HepG2 (cell line): ENCODE data around the gene GALNTL6. TPM values are rescaled to one million over a fixed set of nuclear protein-coding genes. Genes with fewer than 3 reads are reported as not detected.

Source experiments
- ATAC-seq: fragments of 200-7000 bp; cut with Tn5 transposase; 3 replicates; pipeline ENCODE4 v1.9.1; 2020; ENCODE audit warnings: mild to moderate bottlenecking, moderate library complexity
- BruUV-seq: library from RNA; stranded (reverse); fragments of 400-500 nt; replicated peaks from 2 replicates; lab custom pipeline; 2021; lab: Mats Ljungman, UMichigan
- CTCF ChIA-PET: fragments of 300-600 bp; formaldehyde crosslinking; extraction: SDS; loops from one replicate; lab custom pipeline; 2021; ENCODE audit warnings: low total read pairs, inconsistent platforms, low intra/inter-chr PET ratio; lab: Yijun Ruan, JAX
- POLR2A ChIA-PET: fragments of 350-600 bp; sonication (Branson Sonifier 250); formaldehyde crosslinking; loops from one replicate; lab custom pipeline; 2020; ENCODE audit warnings: antibody characterized with exemption, inconsistent platforms; lab: Yijun Ruan, JAX
- DNase-seq: peaks from one replicate; pipeline ENCODE4 v3.0.0-alpha.2; 2015; ENCODE audit warnings: low spot score
- FAIRE-seq: peaks from 3 replicates; lab custom pipeline; 2011; peaks lifted over from hg19 to GRCh38; lab: Jason Lieb, UNC
- H2AFZ ChIP-seq: one replicate; pipeline ENCODE4 v1.6.1; 2011; ENCODE audit warnings: low read length, inconsistent platforms
- H3K27ac ChIP-seq: fragments of 300-600 bp; 3 replicates; pipeline ENCODE4 v1.8.0; 2011; ENCODE audit warnings: mixed run types, mild to moderate bottlenecking, mixed read lengths, low read length, inconsistent platforms; ENCODE audit not compliant: insufficient read depth; ENCODE audit errors: extremely low read length
- H3K27me3 ChIP-seq, 2 experiments: fragments of 200-600 bp in 1 of 2; 2 replicates in 1 of 2; 3 replicates in 1 of 2; pipeline versions ENCODE4 v1.6.0 to v1.8.0; 2011; ENCODE audit warnings: low read length in 2 of 2, mild to moderate bottlenecking in 2 of 2, moderate library complexity in 2 of 2, inconsistent platforms in 1 of 2; ENCODE audit not compliant: insufficient read depth in 2 of 2, control insufficient read depth in 1 of 2
- H3K36me3 ChIP-seq, 2 experiments: fragments of 200-600 bp in 1 of 2; replicated peaks in 1 of 2; 2 replicates in 1 of 2; 3 replicates in 1 of 2; pipeline versions ENCODE4 v1.5.1 to v1.8.0; 2011; ENCODE audit warnings: low read length in 2 of 2, inconsistent platforms in 1 of 2; ENCODE audit not compliant: insufficient read depth in 2 of 2, control insufficient read depth in 1 of 2
- H3K4me1 ChIP-seq: 2 replicates; pipeline ENCODE4 v1.5.1; 2012; ENCODE audit warnings: low read length, inconsistent platforms; ENCODE audit not compliant: insufficient read depth
- H3K4me2 ChIP-seq: 2 replicates; pipeline ENCODE4 v1.6.0; 2011; ENCODE audit warnings: low read depth, low read length, inconsistent platforms
- H3K4me3 ChIP-seq, 3 experiments: fragments of 200-600 bp in 1 of 3; sonication (generic), shearing (Covaris generic) in 1 of 3; replicated peaks in 1 of 3; 2 replicates each; pipeline ENCODE4 v1.5.1; 2011 to 2016; ENCODE audit warnings: low read length in 3 of 3, inconsistent platforms in 2 of 3, low read depth in 2 of 3, mild to moderate bottlenecking in 2 of 3, control low read depth in 1 of 3, mixed read lengths in 1 of 3; ENCODE audit not compliant: insufficient read depth in 1 of 3
- H3K79me2 ChIP-seq: one replicate; pipeline ENCODE4 v1.6.1; 2011; ENCODE audit warnings: low read length, inconsistent platforms; ENCODE audit not compliant: insufficient read depth
- H3K9ac ChIP-seq: 2 replicates; pipeline ENCODE4 v1.6.0; 2011; ENCODE audit warnings: mild to moderate bottlenecking, low read depth, low read length, inconsistent platforms; ENCODE audit not compliant: insufficient read depth
- H3K9me3 ChIP-seq: 2 replicates; pipeline ENCODE4 v1.5.1; 2012; ENCODE audit warnings: mild to moderate bottlenecking, low read length
- H4K20me1 ChIP-seq: 2 replicates; pipeline ENCODE4 v1.6.0; 2011; ENCODE audit warnings: inconsistent platforms, mild to moderate bottlenecking, low read length, moderate library complexity; ENCODE audit not compliant: insufficient read depth
- GLI4 ChIP-seq: sonication (generic); formaldehyde crosslinking; IDR thresholded peaks from 2 replicates; pipeline ENCODE4 v1.5.1; 2020; ENCODE audit warnings: missing genetic modification reagents, mild to moderate bottlenecking, moderate library complexity, borderline replicate concordance
- KDM5B ChIP-seq: sonication (generic); formaldehyde crosslinking; IDR thresholded peaks from 2 replicates; pipeline ENCODE4 v1.4.0; 2020; ENCODE audit warnings: missing genetic modification reagents, mild to moderate bottlenecking, borderline replicate concordance
- LBX2 ChIP-seq: sonication (generic); formaldehyde crosslinking; IDR thresholded peaks from 2 replicates; pipeline ENCODE4 v1.5.0; 2020; ENCODE audit warnings: missing genetic modification reagents, mild to moderate bottlenecking, borderline replicate concordance
- ZNF136 ChIP-seq: sonication (generic); formaldehyde crosslinking; IDR thresholded peaks from 2 replicates; pipeline ENCODE4 v1.8.1; 2022; ENCODE audit warnings: low read depth, mild to moderate bottlenecking, moderate library complexity, missing genetic modification reagents
- ZNF414 ChIP-seq: sonication (generic); formaldehyde crosslinking; IDR thresholded peaks from 2 replicates; pipeline ENCODE4 v1.5.0; 2020; ENCODE audit warnings: missing genetic modification reagents
- WGBS: methylation state at CpG from one replicate; pipeline ENCODE4 v1.1.6; 2017; ENCODE audit warnings: low lambda C conversion rate; 5-methylcytosine and 5-hydroxymethylcytosine counted together
- in situ Hi-C: cut with HindIII; loops from 2 replicates; pipeline ENCODE4 v1.10.0; 2017; ENCODE audit warnings: low pct_unique_long_range_greater_than_20kb; ENCODE audit not compliant: extremely low pct_ligation_motif_present
- intact Hi-C: fragments of 100-400 bp; cut with micrococcal nuclease; formaldehyde crosslinking; loops from one replicate; pipeline ENCODE4 v1.10.0; 2022; ENCODE audit not compliant: unreplicated experiment
- polyA plus RNA-seq, 8 experiments: library from polyadenylated mRNA; depleted of rRNA in 3 of 8; stranded (reverse) in 7 of 8; unstranded in 1 of 8; fragments of >200 nt; fragmentation: Illumina TruSeq in 4 of 8; extraction: Trizol in 4 of 8; gene quantifications; 2 replicates each; pipeline versions ENCODE4 v1.2.1 to v1.2.3, GENCODE V29; 2011 to 2016; ENCODE audit warnings: low read depth in 4 of 8, missing spikeins in 1 of 8, mixed read lengths in 1 of 8; ENCODE audit not compliant: insufficient read depth in 1 of 8
- total RNA-seq, 5 experiments: library from RNA; depleted of rRNA; stranded (reverse); fragments of >200 nt; fragmentation: Illumina TruSeq; extraction: Trizol; gene quantifications; 2 replicates each; pipeline ENCODE4 v1.2.3, GENCODE V29; 2016; ENCODE audit warnings: low read depth in 1 of 5
- TF ChIP-seq, protein P1 (sequence below): IDR thresholded peaks from 2 replicates; pipeline ENCODE4 v1.6.1; 2016; ENCODE audit warnings: mild to moderate bottlenecking

GALNTL6 gene
- total and polyA plus RNA-seq, 2 of the 13 experiments (the other 11 are each of a cell fraction or from before 2014, with no cell fraction given): not detected

DNA sequence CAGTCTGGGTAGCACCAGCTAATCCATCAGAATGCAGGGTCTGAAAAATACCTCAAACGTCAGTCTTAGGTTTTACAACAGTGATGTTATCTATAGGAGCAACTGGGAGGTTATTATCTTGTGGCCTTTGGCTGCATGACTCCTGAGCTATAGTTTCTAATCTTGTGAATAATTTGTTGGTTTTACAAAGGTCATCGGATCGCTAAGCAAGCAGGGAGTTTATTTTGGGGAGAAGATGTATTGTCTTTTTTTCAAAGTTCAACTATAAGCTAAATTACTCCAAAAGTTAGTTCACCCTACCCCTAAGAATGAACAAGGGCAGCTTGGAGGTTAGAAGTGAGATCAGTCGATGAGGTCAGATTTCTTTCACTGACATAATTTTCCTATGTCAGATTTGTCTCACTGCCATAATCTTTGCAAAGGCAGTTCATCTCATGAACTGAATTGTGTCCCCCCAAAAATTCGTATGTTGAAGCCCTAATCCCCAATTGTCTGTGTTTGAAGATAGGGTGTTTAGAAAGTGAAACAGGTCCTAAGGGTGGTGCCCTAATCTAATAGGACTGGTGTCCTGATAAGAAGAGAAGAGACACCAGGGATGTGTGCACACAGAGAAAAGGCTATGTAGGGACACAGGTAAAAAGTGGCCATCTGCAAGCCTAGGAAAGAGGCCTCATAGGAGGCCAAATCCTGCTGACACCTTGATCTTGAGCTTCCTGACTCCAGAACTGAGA lies 1179.6 kb downstream of the GALNTL6 start:
- ATAC-seq: no peak
- H3K9ac ChIP-seq: no peak overlapping the region
- H3K4me2 ChIP-seq: no peak overlapping the region
- 0 out of 2 replicates have a peak, but pooled peaks cover 7% of the 10 kb centered on the region for H3K9me3 ChIP-seq
- no peak for FAIRE-seq
- POLR2A ChIA-PET: no interaction called here
- H3K36me3 ChIP-seq: no peaks in the 10 kb centered on the region
- CTCF ChIA-PET: no interaction called here
- H3K4me1 ChIP-seq: 0 out of 2 replicates have a peak, but pooled peaks cover 8% of the 10 kb centered on the region
- H3K27ac ChIP-seq: no peak overlapping the region
- no peaks in the 10 kb centered on the region for H3K79me2 ChIP-seq
- in situ Hi-C loops (no loop called here), intact Hi-C loops (no loop called here)
- no peak for TF ChIP-seq ZNF136
- no peak for TF ChIP-seq GLI4
- no peak for TF ChIP-seq LBX2 (CRISPR knock-in tag)
- TF ChIP-seq ZNF414 (CRISPR knock-in tag): no peak
- TF ChIP-seq KDM5B (CRISPR knock-in tag): no peak
- TF ChIP-seq, protein P1, sequence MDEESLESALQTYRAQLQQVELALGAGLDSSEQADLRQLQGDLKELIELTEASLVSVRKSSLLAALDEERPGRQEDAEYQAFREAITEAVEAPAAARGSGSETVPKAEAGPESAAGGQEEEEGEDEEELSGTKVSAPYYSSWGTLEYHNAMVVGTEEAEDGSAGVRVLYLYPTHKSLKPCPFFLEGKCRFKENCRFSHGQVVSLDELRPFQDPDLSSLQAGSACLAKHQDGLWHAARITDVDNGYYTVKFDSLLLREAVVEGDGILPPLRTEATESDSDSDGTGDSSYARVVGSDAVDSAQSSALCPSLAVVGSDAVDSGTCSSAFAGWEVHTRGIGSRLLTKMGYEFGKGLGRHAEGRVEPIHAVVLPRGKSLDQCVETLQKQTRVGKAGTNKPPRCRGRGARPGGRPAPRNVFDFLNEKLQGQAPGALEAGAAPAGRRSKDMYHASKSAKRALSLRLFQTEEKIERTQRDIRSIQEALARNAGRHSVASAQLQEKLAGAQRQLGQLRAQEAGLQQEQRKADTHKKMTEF: no peak
- no peak overlapping the region for H3K4me3 ChIP-seq
- no peak for DNase-seq
- no peaks in the 10 kb centered on the region for H3K27me3 ChIP-seq
- 0% methylated on average over 5 of the region's 5 CpGs for WGBS
- no TSS peak for BruUV-seq
- H2AFZ ChIP-seq: no peak overlapping the region
- no peaks in the 10 kb centered on the region for H4K20me1 ChIP-seq
